Measurements from ENCODE around the gene CDON.

Gene CDON

DNA sequence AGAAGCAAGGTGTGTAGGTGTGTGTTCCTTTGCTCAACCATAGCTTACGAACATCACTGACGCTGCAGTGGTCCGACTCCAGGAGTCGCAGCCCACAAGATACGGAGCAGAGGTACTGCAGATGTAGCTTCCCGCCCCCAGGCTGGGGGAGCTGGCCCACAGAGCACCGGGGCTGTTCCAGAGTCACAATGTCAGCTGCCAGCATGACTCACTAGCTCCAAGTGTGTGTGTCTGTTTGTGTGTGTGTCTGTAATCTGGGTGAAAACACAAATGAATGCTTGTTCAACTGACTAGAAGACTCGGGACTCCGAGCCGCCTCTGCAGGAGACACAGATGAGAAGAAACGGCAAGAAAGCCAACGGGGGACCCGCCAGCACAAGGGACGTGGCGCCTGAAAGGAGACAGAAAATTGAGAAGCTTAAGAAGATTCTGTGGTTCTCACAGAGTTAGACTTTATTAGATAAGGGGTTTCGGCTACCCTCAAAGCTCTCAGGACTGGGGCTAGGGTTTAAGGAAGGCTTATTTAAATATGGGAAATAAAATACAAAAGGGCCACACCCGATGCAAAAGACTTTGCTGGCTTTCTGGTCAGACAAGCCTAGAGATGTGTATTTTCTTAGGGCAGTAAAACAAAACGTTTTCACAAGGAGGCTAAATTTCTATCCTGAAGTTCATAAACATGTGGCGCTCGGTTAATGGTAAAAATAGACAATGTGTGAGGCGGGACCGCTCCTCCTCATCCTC, 106.1 kb downstream of the CDON start:
- no peak for DNase-seq
- H3K9me3 ChIP-seq (ENCODE audit: insufficient read depth, low read length, severe bottlenecking) = no peaks in the 10 kb centered on the region
- no peaks in the 10 kb centered on the region for H3K79me2 ChIP-seq (ENCODE audit: insufficient read depth, low read length)
- no peak for ATAC-seq (ENCODE audit: insufficient read depth, low read depth)
- H3K27me3 ChIP-seq (ENCODE audit: insufficient read depth, low read length, poor library complexity) = no peaks in the 10 kb centered on the region
- no peaks in the 10 kb centered on the region for H3K36me3 ChIP-seq (ENCODE audit: insufficient read depth, low read length)
- no peak overlapping the region for H2AFZ ChIP-seq (ENCODE audit: low read depth, low read length)
- TF ChIP-seq CTCF (IDR thresholded peaks at IDR 0.05; ENCODE audit: borderline replicate concordance, extremely low read depth, low read length, poor library complexity, severe bottlenecking) (no peak), EZH2 (IDR thresholded peaks at IDR 0.05; ENCODE audit: borderline replicate concordance, low read depth, low read length, severe bottlenecking) (no peak)
- H3K4me1 ChIP-seq (ENCODE audit: insufficient read depth, low read length) = no peaks in the 10 kb centered on the region
- H3K27ac ChIP-seq (ENCODE audit: low read length) = no peak overlapping the region
- H3K9ac ChIP-seq (ENCODE audit: low read depth, low read length) = no peak overlapping the region
- H4K20me1 ChIP-seq (ENCODE audit: insufficient read depth, low read length) = no peaks in the 10 kb centered on the region
- H3K4me2 ChIP-seq (ENCODE audit: insufficient read depth, low read length) = no peak overlapping the region
- H3K4me3 ChIP-seq (ENCODE audit: low read depth in 1 of 2, low read length in 2 of 2) = no peak overlapping the region

DNA sequence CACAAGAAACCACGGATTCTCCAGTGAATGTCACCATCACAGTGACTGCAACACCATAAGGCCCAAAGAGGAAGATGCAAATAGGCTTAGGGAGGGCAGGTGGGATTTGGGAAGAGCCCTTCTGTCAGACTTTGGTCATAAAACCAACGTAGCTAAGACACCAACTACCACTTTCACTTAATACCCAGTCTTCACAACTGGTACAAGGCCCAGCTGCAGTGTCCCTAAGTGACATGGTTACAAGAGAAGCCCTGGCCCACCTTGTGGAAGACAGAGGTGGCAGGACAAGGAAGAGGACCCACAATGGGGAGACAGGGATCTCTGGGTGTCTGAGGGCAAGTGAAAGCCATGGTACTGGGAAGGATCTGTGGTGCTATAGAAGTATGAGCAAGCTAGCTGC, 106.8 kb downstream of the CDON start:
- no peaks in the 10 kb centered on the region for H3K9me3 ChIP-seq (ENCODE audit: insufficient read depth, low read length, severe bottlenecking)
- H3K36me3 ChIP-seq (ENCODE audit: insufficient read depth, low read length) = no peaks in the 10 kb centered on the region
- H3K79me2 ChIP-seq (ENCODE audit: insufficient read depth, low read length) = no peaks in the 10 kb centered on the region
- H4K20me1 ChIP-seq (ENCODE audit: insufficient read depth, low read length) = no peaks in the 10 kb centered on the region
- no peak overlapping the region for H3K4me3 ChIP-seq (ENCODE audit: low read depth in 1 of 2, low read length in 2 of 2)
- no peak overlapping the region for H3K27ac ChIP-seq (ENCODE audit: low read length)
- H3K27me3 ChIP-seq (ENCODE audit: insufficient read depth, low read length, poor library complexity) = no peaks in the 10 kb centered on the region
- DNase-seq (no peak), ATAC-seq (ENCODE audit: insufficient read depth, low read depth) (no peak)
- H3K9ac ChIP-seq (ENCODE audit: low read depth, low read length) = no peak overlapping the region
- H2AFZ ChIP-seq (ENCODE audit: low read depth, low read length) = no peak overlapping the region
- no peak overlapping the region for H3K4me2 ChIP-seq (ENCODE audit: insufficient read depth, low read length)
- TF ChIP-seq EZH2 (IDR thresholded peaks at IDR 0.05; ENCODE audit: borderline replicate concordance, low read depth, low read length, severe bottlenecking) (no peak), CTCF (IDR thresholded peaks at IDR 0.05; ENCODE audit: borderline replicate concordance, extremely low read depth, low read length, poor library complexity, severe bottlenecking) (no peak)
- no peaks in the 10 kb centered on the region for H3K4me1 ChIP-seq (ENCODE audit: insufficient read depth, low read length)

GRCh38 chr11:125954945-125955640, 107.6 kb downstream of the CDON start:
- H3K9me3 ChIP-seq (ENCODE audit: insufficient read depth, low read length, severe bottlenecking) = no peaks in the 10 kb centered on the region
- TF ChIP-seq EZH2 (IDR thresholded peaks at IDR 0.05; ENCODE audit: borderline replicate concordance, low read depth, low read length, severe bottlenecking) (no peak), CTCF (IDR thresholded peaks at IDR 0.05; ENCODE audit: borderline replicate concordance, extremely low read depth, low read length, poor library complexity, severe bottlenecking) (no peak)
- DNase-seq = no peak
- no peak overlapping the region for H2AFZ ChIP-seq (ENCODE audit: low read depth, low read length)
- H3K27me3 ChIP-seq (ENCODE audit: insufficient read depth, low read length, poor library complexity) = no peaks in the 10 kb centered on the region
- H3K4me3 ChIP-seq (ENCODE audit: low read depth in 1 of 2, low read length in 2 of 2) = no peak overlapping the region
- no peaks in the 10 kb centered on the region for H3K79me2 ChIP-seq (ENCODE audit: insufficient read depth, low read length)
- H3K27ac ChIP-seq (ENCODE audit: low read length) = no peak overlapping the region
- H3K4me1 ChIP-seq (ENCODE audit: insufficient read depth, low read length) = no peaks in the 10 kb centered on the region
- H3K36me3 ChIP-seq (ENCODE audit: insufficient read depth, low read length) = no peaks in the 10 kb centered on the region
- H3K9ac ChIP-seq (ENCODE audit: low read depth, low read length) = no peak overlapping the region
- H4K20me1 ChIP-seq (ENCODE audit: insufficient read depth, low read length) = no peaks in the 10 kb centered on the region
- no peak for ATAC-seq (ENCODE audit: insufficient read depth, low read depth)
- no peak overlapping the region for H3K4me2 ChIP-seq (ENCODE audit: insufficient read depth, low read length)

Data from DND-41 (cell line).